LNCaP clone FGC (cell line): ENCODE results near the gene NEURL2.

Source experiments
- DNase-seq: peaks from one replicate; pipeline ENCODE4 v3.0.0-alpha.2; 2011; ENCODE audit warnings: low read depth
- H3K4me3 ChIP-seq: 2 replicates; pipeline ENCODE4 v1.5.1; 2011; ENCODE audit warnings: mild to moderate bottlenecking, low read depth, low read length, control low read depth
- TF ChIP-seq, protein P1 (sequence below): IDR thresholded peaks from 2 replicates; pipeline ENCODE4 v1.5.1; 2012; ENCODE audit warnings: mild to moderate bottlenecking; ENCODE audit not compliant: control insufficient read depth, insufficient read depth; ENCODE audit errors: extremely low read depth

Gene NEURL2

DNA sequence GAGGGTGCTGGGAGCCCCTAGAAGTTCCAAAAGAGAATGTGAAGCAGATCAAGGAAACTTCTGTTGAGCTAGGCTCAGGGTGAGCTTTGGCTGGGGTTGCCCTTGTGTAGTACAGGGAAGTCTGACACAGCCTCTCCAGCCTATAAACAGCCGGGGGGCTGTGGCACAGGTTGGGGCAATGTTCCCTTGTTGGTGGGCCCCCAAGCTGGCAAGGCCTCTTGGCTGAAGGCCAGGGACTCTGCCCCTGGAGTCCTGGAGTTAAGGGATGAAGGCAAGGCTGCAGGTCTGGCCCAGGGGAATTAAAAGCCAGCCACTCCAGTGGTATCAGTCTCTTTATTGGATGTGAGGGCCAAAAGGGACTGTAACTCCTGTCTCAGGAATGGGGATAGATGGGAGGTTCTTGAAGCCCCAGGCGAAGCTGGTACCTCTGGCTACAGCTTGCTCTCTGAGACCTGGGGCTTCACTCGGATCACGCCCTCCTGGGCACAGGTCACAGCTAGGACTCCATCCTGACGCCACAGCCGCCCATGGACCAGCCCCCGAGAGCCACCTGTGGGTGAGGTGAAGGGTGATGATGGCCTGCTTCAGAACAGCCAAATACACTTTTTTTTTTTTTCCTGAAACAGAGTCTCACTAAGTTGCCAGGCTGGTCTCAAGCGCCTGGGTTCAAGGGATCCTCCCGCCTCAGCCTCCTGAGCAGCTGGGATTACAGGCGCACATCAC is 49.4 kb downstream of the NEURL2 start:
- DNase-seq: no peak
- H3K4me3 ChIP-seq: no peak overlapping the region
- TF ChIP-seq, protein P1, sequence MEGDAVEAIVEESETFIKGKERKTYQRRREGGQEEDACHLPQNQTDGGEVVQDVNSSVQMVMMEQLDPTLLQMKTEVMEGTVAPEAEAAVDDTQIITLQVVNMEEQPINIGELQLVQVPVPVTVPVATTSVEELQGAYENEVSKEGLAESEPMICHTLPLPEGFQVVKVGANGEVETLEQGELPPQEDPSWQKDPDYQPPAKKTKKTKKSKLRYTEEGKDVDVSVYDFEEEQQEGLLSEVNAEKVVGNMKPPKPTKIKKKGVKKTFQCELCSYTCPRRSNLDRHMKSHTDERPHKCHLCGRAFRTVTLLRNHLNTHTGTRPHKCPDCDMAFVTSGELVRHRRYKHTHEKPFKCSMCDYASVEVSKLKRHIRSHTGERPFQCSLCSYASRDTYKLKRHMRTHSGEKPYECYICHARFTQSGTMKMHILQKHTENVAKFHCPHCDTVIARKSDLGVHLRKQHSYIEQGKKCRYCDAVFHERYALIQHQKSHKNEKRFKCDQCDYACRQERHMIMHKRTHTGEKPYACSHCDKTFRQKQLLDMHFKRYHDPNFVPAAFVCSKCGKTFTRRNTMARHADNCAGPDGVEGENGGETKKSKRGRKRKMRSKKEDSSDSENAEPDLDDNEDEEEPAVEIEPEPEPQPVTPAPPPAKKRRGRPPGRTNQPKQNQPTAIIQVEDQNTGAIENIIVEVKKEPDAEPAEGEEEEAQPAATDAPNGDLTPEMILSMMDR: no peak

- DNase-seq: no peak
- TF ChIP-seq, protein P1: no peak
- H3K4me3 ChIP-seq: no peak overlapping the region
Measured at GRCh38 chr20:45840700-45841198, 50.3 kb downstream of the NEURL2 start.
